Karpas-422 (cell line): ENCODE results near the gene EYA3. TPM values are rescaled to one million over a fixed set of nuclear protein-coding genes. Genes with fewer than 3 reads are reported as not detected.

Experiments used
- DNase-seq: peaks from one replicate; pipeline ENCODE4 v3.0.0-alpha.2; 2015
- H2AFZ ChIP-seq: fragments of 200-600 bp; sonication (generic); 2 replicates; pipeline ENCODE4 v1.6.1; 2014; ENCODE audit warnings: antibody characterized with exemption, low read length, mixed read lengths
- H3K27ac ChIP-seq: fragments of 200-600 bp; sonication (generic); 2 replicates; pipeline ENCODE4 v1.5.1; 2014; ENCODE audit warnings: mild to moderate bottlenecking, low read length, moderate library complexity
- H3K27me3 ChIP-seq: fragments of 200-600 bp; sonication (generic); 2 replicates; pipeline ENCODE4 v1.6.1; 2014; ENCODE audit warnings: low read length, mixed read lengths
- H3K36me3 ChIP-seq: fragments of 200-600 bp; sonication (generic); 2 replicates; pipeline ENCODE4 v1.6.1; 2014; ENCODE audit warnings: low read length, mixed read lengths; ENCODE audit not compliant: insufficient read depth
- H3K4me1 ChIP-seq: fragments of 200-600 bp; sonication (generic); 2 replicates; pipeline ENCODE4 v1.6.1; 2014; ENCODE audit warnings: mild to moderate bottlenecking, low read length, mixed read lengths
- H3K4me2 ChIP-seq: fragments of 200-600 bp; sonication (generic); 2 replicates; pipeline ENCODE4 v1.6.1; 2014; ENCODE audit warnings: low read length, low read depth, mild to moderate bottlenecking; ENCODE audit not compliant: poor library complexity, severe bottlenecking
- H3K4me3 ChIP-seq: fragments of 200-600 bp; sonication (generic); 2 replicates; pipeline ENCODE4 v1.5.1; 2014; ENCODE audit warnings: mild to moderate bottlenecking, antibody characterized with exemption, low read length, mixed read lengths
- H3K79me2 ChIP-seq: fragments of 200-600 bp; sonication (generic); 2 replicates; pipeline ENCODE4 v1.6.1; 2014; ENCODE audit warnings: mild to moderate bottlenecking, low read length, mixed read lengths
- H3K9ac ChIP-seq: fragments of 200-600 bp; sonication (generic); 2 replicates; pipeline ENCODE4 v1.6.0; 2014; ENCODE audit warnings: low read length
- H3K9me2 ChIP-seq: fragments of 200-600 bp; sonication (generic), shearing (Covaris generic); replicated peaks from 2 replicates; pipeline ENCODE4 v1.6.0; 2014; ENCODE audit warnings: mild to moderate bottlenecking, low read length, moderate library complexity; ENCODE audit not compliant: insufficient read depth
- H3K9me3 ChIP-seq: fragments of 300-700, 200-600 bp; sonication (generic); 2 replicates; pipeline ENCODE4 v1.6.1; 2014; ENCODE audit warnings: low read length, mixed read lengths
- H4K20me1 ChIP-seq: fragments of 200-600 bp; sonication (generic); 2 replicates; pipeline ENCODE4 v1.6.1; 2014; ENCODE audit warnings: mild to moderate bottlenecking, antibody characterized with exemption, low read length, low read depth; ENCODE audit not compliant: insufficient read depth
- total RNA-seq: library from RNA; depleted of rRNA; stranded (reverse); fragments of >200 nt; shearing (Covaris generic); gene quantifications from 2 replicates; pipeline ENCODE4 v1.2.3, GENCODE V29; 2014; ENCODE audit warnings: low replicate concordance

EYA3 gene
- total RNA-seq, 1 experiment from 2014 or later: 28.3 TPM

DNA sequence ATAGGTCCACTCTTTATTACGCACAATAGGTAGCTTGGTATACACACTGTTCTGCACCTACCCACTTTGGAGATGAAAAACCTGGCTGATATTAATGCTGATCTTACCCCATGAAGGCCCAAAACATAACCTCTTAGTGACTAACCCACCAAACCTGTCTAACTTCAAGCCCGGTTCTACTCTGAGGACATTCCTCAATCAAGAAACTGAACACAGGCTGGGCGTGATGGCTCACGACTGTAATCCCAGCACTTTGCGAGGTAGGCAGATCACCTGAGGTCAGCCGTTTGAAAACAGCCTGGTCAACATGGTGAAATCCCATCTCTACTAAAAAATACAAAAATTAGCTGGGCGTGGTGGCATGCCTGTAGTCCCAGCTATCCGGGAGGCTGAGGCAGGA is 50.5 kb downstream of the EYA3 start:
- Histone ChIP-seq H3K36me3 (peaks cover 16% of the 10 kb centered on the region; the same call in 1 of the 2 replicates), H3K4me3 (no peak overlapping the region), H3K4me2 (no peak overlapping the region)

DNA sequence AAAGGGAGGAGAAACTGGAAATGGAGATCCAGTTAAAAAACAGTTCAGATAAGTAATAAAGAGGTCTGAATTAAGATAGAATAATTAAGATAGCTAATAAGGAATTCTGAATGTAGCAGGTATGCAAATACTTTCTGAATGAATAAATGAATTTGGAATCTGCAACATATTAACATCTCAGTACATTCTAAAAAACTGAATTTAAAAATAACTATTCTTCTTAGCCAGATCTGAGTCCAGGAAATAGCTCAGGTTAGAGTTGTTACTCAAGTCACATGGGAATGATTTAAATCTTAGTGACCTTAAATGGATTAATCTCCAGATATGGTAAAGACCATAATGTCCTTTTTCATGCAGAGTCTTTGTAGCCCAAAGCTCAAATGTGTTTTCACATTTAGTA is 51.2 kb downstream of the EYA3 start:
- Histone ChIP-seq H3K4me1 (peaks cover 15% of the 10 kb centered on the region), H3K79me2 (peaks cover 43% of the 10 kb centered on the region), H3K9me2 (no peaks in the 10 kb centered on the region), H3K27ac (peak overlapping the region; percentile 43; the same call in 1 of the 2 replicates), H4K20me1 (no peaks in the 10 kb centered on the region), H2AFZ (no peak overlapping the region), H3K27me3 (no peaks in the 10 kb centered on the region), H3K9ac (no peak overlapping the region), H3K4me3 (no peak overlapping the region), H3K36me3 (peaks cover 16% of the 10 kb centered on the region; the same call in 1 of the 2 replicates), H3K9me3 (no peaks in the 10 kb centered on the region), H3K4me2 (no peak overlapping the region)
- DNase-seq: no peak

More for the DNA sequence above, 50.5 kb downstream of the EYA3 start:
- DNase-seq: no peak
- H3K79me2 ChIP-seq: peaks cover 41% of the 10 kb centered on the region
- H3K9me3 ChIP-seq: no peaks in the 10 kb centered on the region
- H2AFZ ChIP-seq: no peak overlapping the region
- no peaks in the 10 kb centered on the region for H4K20me1 ChIP-seq
- no peaks in the 10 kb centered on the region for H3K27me3 ChIP-seq
- H3K9ac ChIP-seq: no peak overlapping the region
- H3K27ac ChIP-seq: peak overlapping the region; percentile 43; the same call in 1 of the 2 replicates
- H3K9me2 ChIP-seq: no peaks in the 10 kb centered on the region
- peaks cover 15% of the 10 kb centered on the region for H3K4me1 ChIP-seq

DNA sequence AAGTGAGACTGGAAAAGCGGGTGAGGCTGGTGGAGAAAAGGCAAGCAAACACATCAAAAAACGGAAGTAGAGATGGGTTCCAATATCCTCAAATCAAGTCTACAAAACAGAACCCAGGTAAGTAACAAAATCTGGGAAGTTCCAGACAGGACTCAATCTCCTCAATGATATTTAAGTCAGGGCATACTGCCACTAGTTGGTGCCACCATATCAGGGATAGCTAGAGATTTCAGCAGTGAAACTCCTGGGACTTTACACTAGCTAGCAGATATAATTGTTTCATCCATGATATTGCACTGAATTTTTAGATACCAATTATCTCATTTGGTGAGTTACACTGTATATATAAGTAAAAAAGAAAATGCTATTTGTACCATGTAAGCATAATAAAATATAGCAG is 52.0 kb downstream of the EYA3 start:
- peak overlapping the region; percentile 43; the same call in 1 of the 2 replicates for H3K27ac ChIP-seq
- peaks cover 49% of the 10 kb centered on the region for H3K79me2 ChIP-seq
- H3K4me3 ChIP-seq: no peak overlapping the region
- peaks cover 18% of the 10 kb centered on the region for H3K4me1 ChIP-seq
- no peak for DNase-seq
- peaks cover 11% of the 10 kb centered on the region; the same call in 1 of the 2 replicates for H3K36me3 ChIP-seq
- no peaks in the 10 kb centered on the region for H3K27me3 ChIP-seq
- no peaks in the 10 kb centered on the region for H3K9me2 ChIP-seq
- H3K4me2 ChIP-seq: no peak overlapping the region
- no peaks in the 10 kb centered on the region for H3K9me3 ChIP-seq
- no peak overlapping the region for H3K9ac ChIP-seq
- no peak overlapping the region for H2AFZ ChIP-seq
- no peaks in the 10 kb centered on the region for H4K20me1 ChIP-seq

DNA sequence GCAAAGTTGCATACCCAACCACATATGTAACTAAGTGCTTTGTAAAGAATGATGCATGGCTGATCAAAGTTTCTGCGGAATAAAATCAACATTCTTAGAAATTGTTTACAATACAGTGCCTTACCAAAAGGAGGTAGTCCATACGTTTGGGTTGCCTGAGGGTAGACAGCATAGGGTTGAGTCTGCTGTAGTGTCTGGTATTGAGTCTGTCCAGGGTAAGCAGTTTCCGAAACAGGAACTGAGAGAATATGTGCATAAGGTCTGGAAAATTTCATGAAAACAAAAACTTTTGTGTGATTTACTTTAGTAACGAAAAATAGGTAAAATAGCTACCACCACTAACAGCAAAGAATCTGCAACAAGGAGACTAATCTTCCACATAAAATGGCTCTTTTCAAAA is 53.0 kb downstream of the EYA3 start:
- no peak overlapping the region for H3K9ac ChIP-seq
- no peak for DNase-seq
- no peak overlapping the region for H3K27ac ChIP-seq
- H3K27me3 ChIP-seq: no peaks in the 10 kb centered on the region
- peaks cover 18% of the 10 kb centered on the region for H3K4me1 ChIP-seq
- H3K9me2 ChIP-seq: no peaks in the 10 kb centered on the region
- no peak overlapping the region for H3K4me2 ChIP-seq
- peaks cover 11% of the 10 kb centered on the region; the same call in 1 of the 2 replicates for H3K36me3 ChIP-seq
- H4K20me1 ChIP-seq: no peaks in the 10 kb centered on the region
- no peaks in the 10 kb centered on the region for H3K9me3 ChIP-seq
- peaks cover 59% of the 10 kb centered on the region for H3K79me2 ChIP-seq
- H2AFZ ChIP-seq: no peak overlapping the region
- H3K4me3 ChIP-seq: no peak overlapping the region

DNA sequence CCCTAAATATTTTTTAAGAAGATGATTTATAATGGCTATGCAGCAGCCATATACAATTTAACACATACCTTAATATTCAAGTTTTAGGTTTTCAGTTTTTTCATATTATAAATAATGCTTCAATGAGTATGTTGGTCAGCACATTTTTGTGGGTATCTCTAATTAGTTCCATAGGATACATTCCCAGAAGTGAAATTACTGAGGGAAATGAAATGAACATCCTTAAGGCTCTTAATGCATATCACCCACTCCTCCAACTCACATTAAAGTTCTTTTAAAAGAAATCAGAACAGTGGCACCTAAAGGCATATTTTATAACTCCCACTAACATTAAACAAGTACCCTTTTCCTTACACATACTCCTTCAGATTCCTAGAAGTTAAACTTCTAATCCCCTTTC is 56.1 kb downstream of the EYA3 start:
- Histone ChIP-seq H3K79me2 (peaks cover 78% of the 10 kb centered on the region), H3K4me2 (no peak overlapping the region), H3K9me3 (no peaks in the 10 kb centered on the region), H4K20me1 (no peaks in the 10 kb centered on the region), H3K4me1 (peaks cover 10% of the 10 kb centered on the region), H3K36me3 (peaks cover 7% of the 10 kb centered on the region; the same call in 1 of the 2 replicates), H3K9ac (no peak overlapping the region), H3K9me2 (no peaks in the 10 kb centered on the region), H2AFZ (no peak overlapping the region), H3K4me3 (no peak overlapping the region), H3K27me3 (no peaks in the 10 kb centered on the region), H3K27ac (no peak overlapping the region)
- DNase-seq: no peak

DNA sequence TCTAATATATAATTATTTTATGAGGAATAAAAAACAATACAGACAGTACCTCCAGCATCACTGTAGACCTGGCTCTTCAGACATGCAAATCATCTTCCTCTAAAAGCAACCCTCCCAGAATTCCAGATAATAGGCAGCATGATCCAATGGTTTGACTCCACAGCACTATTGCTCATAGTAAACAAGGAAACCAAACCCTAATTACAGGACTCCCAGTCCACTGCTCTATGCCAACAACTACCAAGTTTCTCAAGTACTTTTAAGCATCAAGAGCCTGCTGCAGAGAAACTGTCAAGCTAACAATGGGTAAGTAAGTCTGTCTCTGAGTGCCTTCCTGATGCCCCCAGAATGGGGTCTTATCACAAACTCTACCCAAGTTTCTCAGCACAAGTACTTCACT is 57.2 kb downstream of the EYA3 start:
- Histone ChIP-seq H3K9ac (no peak overlapping the region), H3K27me3 (no peaks in the 10 kb centered on the region), H3K27ac (no peak overlapping the region), H3K36me3 (peaks cover 17% of the 10 kb centered on the region; the same call in 1 of the 2 replicates), H3K9me2 (no peaks in the 10 kb centered on the region), H3K79me2 (peaks cover 77% of the 10 kb centered on the region), H4K20me1 (no peaks in the 10 kb centered on the region), H3K4me3 (no peak overlapping the region), H3K4me2 (no peak overlapping the region), H2AFZ (no peak overlapping the region), H3K9me3 (no peaks in the 10 kb centered on the region), H3K4me1 (peaks cover 3% of the 10 kb centered on the region; the same call in 1 of the 2 replicates)
- DNase-seq: no peak

DNA sequence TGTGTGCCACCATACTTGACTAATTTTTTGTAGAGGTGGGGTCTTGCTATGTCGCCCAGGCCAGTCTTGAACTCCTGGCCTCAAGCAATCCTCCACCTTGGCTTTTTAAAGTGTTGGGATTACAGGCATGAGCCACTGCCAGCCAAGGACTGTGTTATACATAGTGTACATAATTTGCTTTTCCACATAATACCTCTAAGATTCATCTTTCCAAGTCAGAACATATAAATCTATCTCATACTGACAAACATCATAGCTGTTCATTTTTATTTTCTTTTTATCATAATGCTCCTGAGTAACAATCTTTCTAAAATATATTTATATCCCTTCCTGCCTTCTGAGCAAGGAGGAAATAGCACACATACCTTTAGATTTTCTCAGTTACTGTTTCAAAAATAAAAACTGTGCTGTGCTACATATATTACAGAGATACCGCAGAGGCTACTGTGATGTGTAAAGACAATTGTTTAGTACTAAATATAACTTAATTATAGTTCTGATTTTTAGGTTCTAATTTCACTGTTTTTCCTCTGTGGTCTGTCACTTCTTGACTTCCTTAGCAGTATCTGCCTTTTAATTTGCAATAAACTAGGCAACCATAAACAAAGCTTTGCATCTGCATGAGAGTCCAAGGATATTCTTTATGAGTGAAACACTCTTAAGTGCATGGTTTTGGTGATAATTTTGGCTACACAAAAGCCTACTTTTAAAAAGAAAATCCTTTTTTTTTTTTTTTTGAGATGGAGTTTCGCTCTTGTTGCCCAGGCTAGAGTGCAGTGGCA is 59.3 kb downstream of the EYA3 start:
- peaks cover 78% of the 10 kb centered on the region for H3K79me2 ChIP-seq
- no peak for DNase-seq
- H3K4me1 ChIP-seq: peaks cover 3% of the 10 kb centered on the region; the same call in 1 of the 2 replicates
- no peaks in the 10 kb centered on the region for H3K9me3 ChIP-seq
- H3K4me3 ChIP-seq: no peak overlapping the region
- peaks cover 12% of the 10 kb centered on the region; the same call in 1 of the 2 replicates for H3K36me3 ChIP-seq
- H3K9ac ChIP-seq: no peak overlapping the region
- no peaks in the 10 kb centered on the region for H3K27me3 ChIP-seq
- H3K27ac ChIP-seq: no peak overlapping the region
- H4K20me1 ChIP-seq: no peaks in the 10 kb centered on the region
- H2AFZ ChIP-seq: no peak overlapping the region
- no peaks in the 10 kb centered on the region for H3K9me2 ChIP-seq
- no peak overlapping the region for H3K4me2 ChIP-seq

DNA sequence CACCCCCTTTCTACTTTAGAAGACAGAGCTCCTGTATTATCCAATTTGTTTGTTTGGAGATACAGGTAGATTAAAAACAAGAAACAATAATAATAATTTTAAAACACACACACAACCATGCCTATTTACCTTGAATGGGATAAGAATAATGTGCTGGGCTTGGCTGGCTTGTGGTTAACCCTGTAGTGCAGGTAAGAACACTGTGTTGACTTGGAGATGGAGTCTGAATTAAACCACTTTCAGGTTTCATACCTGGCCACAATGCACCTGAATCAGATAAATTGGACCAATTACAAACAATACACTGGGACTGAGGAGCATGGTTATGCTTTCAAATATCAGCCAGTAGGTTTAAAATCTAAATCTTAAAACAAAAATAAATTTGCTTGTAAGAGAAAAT is 60.8 kb downstream of the EYA3 start:
- Histone ChIP-seq H3K27ac (no peak overlapping the region), H3K4me2 (no peak overlapping the region), H3K4me3 (no peak overlapping the region), H3K9ac (no peak overlapping the region), H3K9me3 (no peaks in the 10 kb centered on the region), H3K79me2 (peaks cover 80% of the 10 kb centered on the region), H4K20me1 (no peaks in the 10 kb centered on the region), H3K36me3 (peaks cover 12% of the 10 kb centered on the region; the same call in 1 of the 2 replicates), H3K9me2 (no peaks in the 10 kb centered on the region), H3K27me3 (no peaks in the 10 kb centered on the region), H3K4me1 (peaks cover 3% of the 10 kb centered on the region; the same call in 1 of the 2 replicates), H2AFZ (no peak overlapping the region)
- no peak for DNase-seq
